ENCODE data around the gene SLC35F3. TPM values are rescaled to one million over a fixed set of nuclear protein-coding genes. Genes with fewer than 3 reads are reported as not detected.

SLC35F3 gene
- total RNA-seq, 1 donor from 2014 or later, result 0.52 TPM

DNA sequence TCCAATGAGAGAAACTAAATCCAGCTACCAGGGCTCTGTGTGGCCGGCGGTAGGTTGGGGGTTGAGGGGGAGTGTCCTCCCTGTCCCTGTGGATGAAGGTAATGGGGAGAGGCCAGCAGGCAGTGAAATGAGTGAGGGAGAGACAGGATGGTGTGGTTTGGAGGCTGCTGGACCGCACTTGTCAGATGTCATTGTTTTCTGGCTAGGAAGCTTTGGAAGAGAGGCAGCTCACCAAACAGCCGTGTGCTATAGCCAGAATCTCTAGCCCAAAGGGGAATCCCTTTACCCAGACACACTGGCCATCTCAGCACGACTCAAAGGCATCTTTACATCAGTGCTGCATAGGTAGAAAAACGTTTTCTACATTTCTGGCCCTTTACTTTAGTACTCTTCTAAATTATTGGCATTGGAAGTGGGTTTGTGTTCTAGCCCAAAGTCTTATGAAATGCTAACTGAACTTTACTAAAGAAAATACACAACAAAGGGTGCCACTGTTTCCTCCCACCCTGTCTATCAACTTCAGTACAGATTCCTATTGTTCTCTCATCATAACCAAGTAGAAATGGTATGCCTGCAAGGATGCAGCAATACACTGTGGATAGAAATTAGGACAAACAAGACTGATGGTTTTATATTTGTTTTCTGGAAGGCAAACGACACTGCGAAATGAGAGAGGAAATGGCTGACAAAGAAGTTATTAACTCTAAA is 372.8 kb downstream of the SLC35F3 start:
- no peak overlapping the region for H3K9ac ChIP-seq (ENCODE audit: low read depth in 1 of 3, low read length in 3 of 3)
- no peaks in the 10 kb centered on the region for H3K4me1 ChIP-seq (ENCODE audit: control insufficient read depth in 3 of 3, insufficient read depth in 3 of 3, low read length in 3 of 3)
- peaks cover 0 to 3% (median 2%) of the 10 kb centered on the region in 3 donors for H3K27me3 ChIP-seq (ENCODE audit: control insufficient read depth in 3 of 3, insufficient read depth in 3 of 3, low read length in 3 of 3)
- H3K27ac ChIP-seq (ENCODE audit: low read depth, low read length), result no peak overlapping the region
- H3K9me3 ChIP-seq (ENCODE audit: control insufficient read depth in 3 of 3, low read length in 3 of 3), result no peaks in the 10 kb centered on the region
- H3K4me3 ChIP-seq (ENCODE audit: low read length in 3 of 3), result no peak overlapping the region
- H3K36me3 ChIP-seq (ENCODE audit: control insufficient read depth in 3 of 3, insufficient read depth in 3 of 3, low read length in 3 of 3), result no peaks in the 10 kb centered on the region

DNA sequence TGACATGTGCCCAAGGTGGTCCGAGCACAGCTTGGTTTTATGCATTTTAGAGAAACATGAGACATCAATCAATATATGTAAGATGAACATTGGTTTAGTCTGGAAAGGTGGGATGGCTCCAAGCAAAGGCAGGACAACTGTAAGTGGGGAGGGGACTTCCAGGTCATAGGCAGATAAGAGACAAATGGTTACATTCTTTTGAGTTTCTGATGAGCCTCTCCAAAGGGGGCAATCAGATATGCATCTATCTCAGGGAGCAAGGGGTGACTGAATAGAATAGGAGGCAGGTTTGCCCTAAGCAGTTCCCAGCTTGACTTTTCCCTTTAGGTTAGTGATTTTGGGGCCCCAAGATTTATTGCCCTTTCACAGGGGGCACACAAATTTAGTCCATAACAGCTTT is 374.5 kb downstream of the SLC35F3 start:
- Histone ChIP-seq H3K36me3 (ENCODE audit: control insufficient read depth in 3 of 3, insufficient read depth in 3 of 3, low read length in 3 of 3) (no peaks in the 10 kb centered on the region), H3K27me3 (ENCODE audit: control insufficient read depth in 3 of 3, insufficient read depth in 3 of 3, low read length in 3 of 3) (peaks cover 0 to 2% (median 2%) of the 10 kb centered on the region in 3 donors), H3K4me1 (ENCODE audit: control insufficient read depth in 3 of 3, insufficient read depth in 3 of 3, low read length in 3 of 3) (no peaks in the 10 kb centered on the region), H3K9ac (ENCODE audit: low read depth in 1 of 3, low read length in 3 of 3) (no peak overlapping the region), H3K4me3 (ENCODE audit: low read length in 3 of 3) (no peak overlapping the region), H3K9me3 (ENCODE audit: control insufficient read depth in 3 of 3, low read length in 3 of 3) (no peaks in the 10 kb centered on the region), H3K27ac (ENCODE audit: low read depth, low read length) (no peak overlapping the region)

DNA sequence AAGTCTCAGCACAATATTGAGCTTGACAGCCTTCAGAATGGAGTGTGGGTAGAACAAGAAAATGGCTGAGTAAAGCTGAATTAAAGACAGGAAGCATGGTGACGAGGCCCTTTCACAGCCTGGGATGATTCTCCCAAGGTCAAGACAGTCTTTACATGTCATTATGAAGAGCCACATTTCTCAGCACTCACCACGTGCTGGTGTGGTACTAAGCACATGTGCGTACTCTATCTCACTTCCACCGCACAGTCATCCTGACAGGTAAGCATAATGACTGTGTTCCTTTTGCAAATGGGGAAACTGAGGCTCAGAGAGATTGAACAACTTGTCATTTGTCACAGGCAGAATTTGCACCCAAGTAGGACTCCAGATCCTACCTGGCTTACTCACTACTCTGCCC is 376.0 kb downstream of the SLC35F3 start:
- H3K9me3 ChIP-seq (ENCODE audit: control insufficient read depth in 3 of 3, low read length in 3 of 3), result no peaks in the 10 kb centered on the region
- H3K9ac ChIP-seq (ENCODE audit: low read depth in 1 of 3, low read length in 3 of 3), result no peak overlapping the region
- no peaks in the 10 kb centered on the region for H3K4me1 ChIP-seq (ENCODE audit: control insufficient read depth in 3 of 3, insufficient read depth in 3 of 3, low read length in 3 of 3)
- H3K36me3 ChIP-seq (ENCODE audit: control insufficient read depth in 3 of 3, insufficient read depth in 3 of 3, low read length in 3 of 3), result no peaks in the 10 kb centered on the region
- H3K4me3 ChIP-seq (ENCODE audit: low read length in 3 of 3), result no peak overlapping the region
- H3K27ac ChIP-seq (ENCODE audit: low read depth, low read length), result no peak overlapping the region
- no peaks in the 10 kb centered on the region for H3K27me3 ChIP-seq (ENCODE audit: control insufficient read depth in 3 of 3, insufficient read depth in 3 of 3, low read length in 3 of 3)

DNA sequence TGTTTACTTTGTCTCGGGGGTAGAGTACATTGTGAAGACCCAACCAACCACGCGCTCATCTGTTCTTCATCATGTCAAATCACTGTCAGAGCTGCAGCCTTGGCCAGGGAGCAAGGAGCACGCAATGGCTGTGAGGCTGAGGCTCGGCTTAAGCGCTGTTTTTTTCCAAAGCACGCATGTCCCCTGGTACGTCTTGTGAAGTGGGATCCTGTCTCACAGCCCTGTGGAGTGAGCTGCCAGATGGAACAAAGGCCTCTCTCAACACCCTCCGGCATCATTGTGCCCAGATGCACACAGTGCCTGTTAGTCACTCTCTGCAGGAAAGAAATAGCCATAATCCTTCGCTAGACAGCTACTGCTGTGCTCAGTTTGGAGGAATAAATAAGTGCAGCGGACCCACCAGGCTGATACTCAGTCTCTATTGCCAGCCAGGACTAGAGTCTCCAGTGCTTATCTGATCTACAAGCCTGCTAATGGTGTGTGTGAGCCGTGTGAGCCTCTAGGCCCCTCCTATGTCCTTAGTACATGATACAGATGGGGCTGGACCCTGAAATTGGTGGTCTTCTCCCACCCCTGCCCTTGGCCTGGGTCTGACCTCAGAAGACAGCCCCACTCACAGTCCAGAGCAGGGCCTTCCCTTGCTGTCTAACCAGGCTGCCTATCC is 377.5 kb downstream of the SLC35F3 start:
- no peak overlapping the region for H3K9ac ChIP-seq (ENCODE audit: low read depth in 1 of 3, low read length in 3 of 3)

DNA sequence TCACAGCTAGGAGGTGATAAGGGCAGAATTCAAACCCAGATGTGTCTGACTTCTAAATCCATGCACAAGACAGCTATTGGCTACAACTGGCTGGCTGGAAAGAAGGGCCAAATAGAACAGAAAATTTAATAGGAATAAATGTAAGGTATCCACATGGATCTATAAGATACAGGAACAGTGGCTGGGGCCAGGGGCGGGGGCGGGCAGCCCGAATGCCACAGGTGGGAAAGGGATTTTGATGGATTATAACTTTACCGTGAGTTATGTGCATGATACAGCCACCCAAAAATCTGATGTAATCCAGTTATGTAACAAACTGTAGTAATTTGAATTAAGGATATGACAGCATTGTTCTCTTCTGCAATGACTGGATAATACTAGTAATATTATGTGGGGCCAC is 381.7 kb downstream of the SLC35F3 start:
- no peak overlapping the region for H3K9ac ChIP-seq (ENCODE audit: low read depth in 1 of 3, low read length in 3 of 3)
- no peak overlapping the region for H3K27ac ChIP-seq (ENCODE audit: low read depth, low read length)
- H3K36me3 ChIP-seq (ENCODE audit: control insufficient read depth in 3 of 3, insufficient read depth in 3 of 3, low read length in 3 of 3), result no peaks in the 10 kb centered on the region
- no peak overlapping the region for H3K4me3 ChIP-seq (ENCODE audit: low read length in 3 of 3)
- no peaks in the 10 kb centered on the region for H3K27me3 ChIP-seq (ENCODE audit: control insufficient read depth in 3 of 3, insufficient read depth in 3 of 3, low read length in 3 of 3)
- H3K4me1 ChIP-seq (ENCODE audit: control insufficient read depth in 3 of 3, insufficient read depth in 3 of 3, low read length in 3 of 3), result no peaks in the 10 kb centered on the region
- no peaks in the 10 kb centered on the region for H3K9me3 ChIP-seq (ENCODE audit: control insufficient read depth in 3 of 3, low read length in 3 of 3)

More for the DNA sequence above, 377.5 kb downstream of the SLC35F3 start:
- no peaks in the 10 kb centered on the region for H3K4me1 ChIP-seq (ENCODE audit: control insufficient read depth in 3 of 3, insufficient read depth in 3 of 3, low read length in 3 of 3)
- no peak overlapping the region for H3K4me3 ChIP-seq (ENCODE audit: low read length in 3 of 3)
- no peak overlapping the region for H3K27ac ChIP-seq (ENCODE audit: low read depth, low read length)
- no peaks in the 10 kb centered on the region for H3K36me3 ChIP-seq (ENCODE audit: control insufficient read depth in 3 of 3, insufficient read depth in 3 of 3, low read length in 3 of 3)
- no peaks in the 10 kb centered on the region for H3K27me3 ChIP-seq (ENCODE audit: control insufficient read depth in 3 of 3, insufficient read depth in 3 of 3, low read length in 3 of 3)
- H3K9me3 ChIP-seq (ENCODE audit: control insufficient read depth in 3 of 3, low read length in 3 of 3), result no peaks in the 10 kb centered on the region

DNA sequence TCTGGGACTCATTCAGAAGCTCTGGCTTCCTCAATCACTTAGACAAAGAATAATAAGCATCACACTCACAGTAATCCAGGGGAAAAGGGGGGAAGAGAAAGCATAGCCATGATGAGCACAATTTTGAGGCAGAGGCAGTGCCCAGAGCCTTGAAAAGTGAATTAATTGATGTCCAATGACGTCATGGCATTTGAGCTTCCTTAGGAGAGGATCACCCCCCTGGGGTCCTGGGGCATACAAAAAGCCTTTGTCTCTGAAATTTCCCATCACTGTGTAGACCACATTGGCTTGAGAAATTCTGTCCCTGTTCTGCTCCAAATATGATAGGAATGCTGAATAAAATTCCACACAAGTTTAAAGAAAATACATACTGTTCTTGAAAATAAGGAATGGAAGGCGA is 384.5 kb downstream of the SLC35F3 start:
- Histone ChIP-seq H3K27ac (ENCODE audit: low read depth, low read length) (no peak overlapping the region), H3K9me3 (ENCODE audit: control insufficient read depth in 3 of 3, low read length in 3 of 3) (no peaks in the 10 kb centered on the region), H3K9ac (ENCODE audit: low read depth in 1 of 3, low read length in 3 of 3) (no peak overlapping the region), H3K36me3 (ENCODE audit: control insufficient read depth in 3 of 3, insufficient read depth in 3 of 3, low read length in 3 of 3) (no peaks in the 10 kb centered on the region), H3K4me3 (ENCODE audit: low read length in 3 of 3) (no peak overlapping the region), H3K4me1 (ENCODE audit: control insufficient read depth in 3 of 3, insufficient read depth in 3 of 3, low read length in 3 of 3) (no peaks in the 10 kb centered on the region), H3K27me3 (ENCODE audit: control insufficient read depth in 3 of 3, insufficient read depth in 3 of 3, low read length in 3 of 3) (no peaks in the 10 kb centered on the region)

DNA sequence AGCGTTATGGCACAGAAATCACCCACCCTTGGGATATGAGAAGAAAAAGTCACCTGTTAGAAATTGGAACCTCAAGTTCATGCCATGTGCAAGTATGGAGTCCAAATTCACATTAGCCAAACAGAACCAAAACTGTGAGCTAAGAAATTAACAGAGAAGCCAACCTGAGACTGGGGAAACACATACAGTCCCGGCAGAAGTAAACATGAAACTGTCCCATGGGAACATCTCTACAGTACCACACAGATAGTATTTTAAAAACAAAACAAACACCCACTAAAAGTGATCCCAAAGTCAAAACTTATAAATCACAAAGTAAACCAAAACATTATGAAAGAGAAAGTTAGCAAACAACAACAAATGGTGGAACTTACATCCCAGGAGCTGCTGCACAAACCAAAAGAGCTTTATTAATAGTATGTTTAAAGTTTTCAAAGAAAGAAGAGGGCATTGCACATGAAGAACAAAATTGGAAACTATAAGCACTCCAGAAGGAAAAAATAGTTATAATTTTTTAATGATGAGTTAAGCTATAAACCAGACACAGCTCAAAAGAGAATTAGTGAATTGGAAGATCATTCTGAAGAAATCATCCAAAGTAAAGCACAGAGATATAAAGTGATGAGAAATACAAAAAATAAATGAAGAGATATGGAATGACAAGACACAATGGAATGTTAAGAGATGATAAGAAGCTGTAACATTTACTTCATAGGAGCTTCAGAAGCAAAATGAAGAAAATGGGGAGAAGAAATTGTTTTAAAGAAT is 385.2 kb downstream of the SLC35F3 start:
- H3K27ac ChIP-seq (ENCODE audit: low read depth, low read length), result no peak overlapping the region
- no peaks in the 10 kb centered on the region for H3K9me3 ChIP-seq (ENCODE audit: control insufficient read depth in 3 of 3, low read length in 3 of 3)
- H3K4me3 ChIP-seq (ENCODE audit: low read length in 3 of 3), result no peak overlapping the region
- H3K9ac ChIP-seq (ENCODE audit: low read depth in 1 of 3, low read length in 3 of 3), result no peak overlapping the region
- H3K36me3 ChIP-seq (ENCODE audit: control insufficient read depth in 3 of 3, insufficient read depth in 3 of 3, low read length in 3 of 3), result no peaks in the 10 kb centered on the region
- peaks cover 0 to 4% (median 2%) of the 10 kb centered on the region in 3 donors for H3K4me1 ChIP-seq (ENCODE audit: control insufficient read depth in 3 of 3, insufficient read depth in 3 of 3, low read length in 3 of 3)
- no peaks in the 10 kb centered on the region for H3K27me3 ChIP-seq (ENCODE audit: control insufficient read depth in 3 of 3, insufficient read depth in 3 of 3, low read length in 3 of 3)

DNA sequence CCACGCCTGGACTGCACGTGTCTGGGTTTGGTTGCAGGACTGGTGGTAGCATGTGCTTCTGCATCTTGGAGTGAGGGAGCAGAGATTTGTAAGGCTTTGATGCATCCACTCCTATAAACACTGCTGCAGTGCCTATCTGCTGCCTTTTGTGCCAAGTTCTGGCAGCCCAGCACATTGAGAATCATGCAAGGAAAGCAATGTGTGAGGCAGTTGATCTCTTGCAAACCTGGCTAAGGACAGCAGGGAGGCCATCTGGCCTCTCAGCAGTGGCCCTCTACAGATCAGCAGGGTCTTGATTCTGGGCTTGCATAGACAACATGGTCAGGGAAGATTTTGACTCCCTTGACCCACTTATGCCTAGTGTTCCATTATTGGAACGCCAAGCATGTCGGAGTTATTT is 387.5 kb downstream of the SLC35F3 start:
- H3K27ac ChIP-seq (ENCODE audit: low read depth, low read length), result no peak overlapping the region
- H3K4me3 ChIP-seq (ENCODE audit: low read length in 3 of 3), result no peak overlapping the region
- no peaks in the 10 kb centered on the region for H3K9me3 ChIP-seq (ENCODE audit: control insufficient read depth in 3 of 3, low read length in 3 of 3)
- H3K9ac ChIP-seq (ENCODE audit: low read depth in 1 of 3, low read length in 3 of 3), result no peak overlapping the region
- H3K27me3 ChIP-seq (ENCODE audit: control insufficient read depth in 3 of 3, insufficient read depth in 3 of 3, low read length in 3 of 3), result peaks cover 0 to 3% (median 0%) of the 10 kb centered on the region in 3 donors
- H3K4me1 ChIP-seq (ENCODE audit: control insufficient read depth in 3 of 3, insufficient read depth in 3 of 3, low read length in 3 of 3), result peaks cover 0 to 5% (median 4%) of the 10 kb centered on the region in 3 donors
- no peaks in the 10 kb centered on the region for H3K36me3 ChIP-seq (ENCODE audit: control insufficient read depth in 3 of 3, insufficient read depth in 3 of 3, low read length in 3 of 3)

DNA sequence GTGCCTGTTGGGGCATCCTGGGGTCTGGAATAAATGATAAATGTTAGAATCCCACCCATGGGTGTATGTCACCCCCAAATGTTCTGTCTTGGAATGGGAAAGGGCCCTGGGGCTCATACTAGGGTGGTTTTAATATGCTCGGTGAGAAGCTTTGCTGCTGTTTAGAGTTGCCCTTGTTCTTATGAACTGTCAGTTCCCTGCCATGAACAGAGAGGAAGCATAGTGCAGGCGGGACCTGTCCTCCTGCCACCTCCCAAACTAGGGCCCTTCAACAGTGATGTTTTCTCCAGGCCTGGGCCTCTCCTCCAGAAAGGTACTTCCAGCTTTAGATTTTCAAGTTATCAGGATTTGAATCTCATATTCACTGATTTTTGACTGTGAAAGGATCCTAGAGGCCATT is 388.1 kb downstream of the SLC35F3 start:
- Histone ChIP-seq H3K9ac (ENCODE audit: low read depth in 1 of 3, low read length in 3 of 3) (no peak overlapping the region), H3K9me3 (ENCODE audit: control insufficient read depth in 3 of 3, low read length in 3 of 3) (no peaks in the 10 kb centered on the region), H3K36me3 (ENCODE audit: control insufficient read depth in 3 of 3, insufficient read depth in 3 of 3, low read length in 3 of 3) (no peaks in the 10 kb centered on the region), H3K4me1 (ENCODE audit: control insufficient read depth in 3 of 3, insufficient read depth in 3 of 3, low read length in 3 of 3) (peaks cover 0 to 5% (median 4%) of the 10 kb centered on the region in 3 donors), H3K4me3 (ENCODE audit: low read length in 3 of 3) (no peak overlapping the region), H3K27ac (ENCODE audit: low read depth, low read length) (no peak overlapping the region), H3K27me3 (ENCODE audit: control insufficient read depth in 3 of 3, insufficient read depth in 3 of 3, low read length in 3 of 3) (peaks cover 0 to 3% (median 0%) of the 10 kb centered on the region in 3 donors)
